ENCODE results near the gene HMGXB3. TPM values are rescaled to one million over a fixed set of nuclear protein-coding genes. Genes with fewer than 3 reads are reported as not detected.

HMGXB3 gene
- total RNA-seq, 1 donor from 2014 or later, result 40.5 TPM

GRCh38 chr5:149961957-149962409 is 38.6 kb upstream of the HMGXB3 start:
- peak overlapping the region; percentile 95 for H3K4me3 Mint-ChIP-seq
- no peaks in the 10 kb centered on the region for H3K9me3 Mint-ChIP-seq
- H3K27me3 Mint-ChIP-seq, result no peaks in the 10 kb centered on the region
- H3K36me3 Mint-ChIP-seq, result no peaks in the 10 kb centered on the region
- TF ChIP-seq CTCF (conservative IDR thresholded peaks at IDR 0.05), result peak; percentile 71
- H3K27ac Mint-ChIP-seq, result no peak overlapping the region
- peaks cover 25% of the 10 kb centered on the region for H3K4me1 Mint-ChIP-seq (ENCODE audit: unreplicated experiment)
- DNase-seq (ENCODE audit: extremely low spot score, unreplicated experiment), result no peak

DNA sequence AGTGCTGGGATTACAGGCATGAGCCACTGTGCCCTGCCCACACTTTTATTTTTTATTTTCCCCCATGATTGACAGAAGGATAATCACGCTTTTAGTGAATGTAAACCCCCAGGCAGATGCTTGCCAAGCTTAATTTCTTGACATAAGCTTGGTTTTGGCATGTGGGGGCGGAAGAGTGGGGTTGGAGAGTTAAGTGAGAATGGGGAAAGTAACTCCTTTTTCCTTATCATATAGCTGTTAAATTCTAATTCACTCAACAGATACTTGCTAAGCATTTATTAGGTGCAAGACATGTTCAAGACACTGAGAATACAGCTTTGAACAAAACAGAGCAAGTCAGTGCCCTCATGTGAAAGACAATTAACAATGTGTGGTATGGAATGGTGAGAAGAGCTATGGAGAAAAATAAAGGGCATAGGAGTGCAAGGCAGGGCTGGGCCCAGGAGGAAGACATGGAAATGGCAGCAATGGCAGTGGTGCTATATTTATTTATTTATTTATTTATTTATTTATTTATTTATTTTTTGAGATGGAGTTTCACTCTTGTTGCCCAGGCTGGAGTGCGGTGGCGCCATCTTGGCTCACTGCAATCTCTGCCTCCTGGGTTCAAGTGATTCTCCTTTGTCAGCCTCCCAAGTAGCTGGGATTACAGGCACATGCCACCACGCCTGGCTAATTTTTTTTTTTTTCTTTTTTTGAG is 37.8 kb upstream of the HMGXB3 start:
- Mint-ChIP-seq H3K4me1 (ENCODE audit: unreplicated experiment) (peaks cover 25% of the 10 kb centered on the region), H3K9me3 (no peaks in the 10 kb centered on the region), H3K4me3 (peak overlapping the region; percentile 36)

DNA sequence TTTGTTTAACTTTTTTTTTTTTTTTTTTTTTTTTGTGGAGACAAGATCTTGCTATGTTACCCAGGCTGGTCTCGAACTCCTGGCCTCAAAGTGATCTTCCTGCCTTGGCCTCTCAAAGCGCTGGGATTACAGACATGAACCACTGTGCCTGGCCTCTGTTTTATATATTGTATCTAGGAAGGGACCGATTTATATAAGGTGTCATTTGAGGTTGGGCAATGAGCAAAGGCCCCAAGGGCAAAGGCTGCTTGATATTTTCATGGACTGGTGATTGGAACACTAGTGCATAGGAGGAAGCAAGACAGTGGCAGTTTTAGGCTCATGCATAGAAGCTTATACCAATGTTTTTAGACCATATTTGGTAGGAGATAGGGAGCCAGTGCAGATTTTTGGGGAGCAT is 36.8 kb upstream of the HMGXB3 start:
- H3K4me3 Mint-ChIP-seq, result no peak overlapping the region
- peaks cover 25% of the 10 kb centered on the region for H3K4me1 Mint-ChIP-seq (ENCODE audit: unreplicated experiment)
- H3K27me3 Mint-ChIP-seq, result no peaks in the 10 kb centered on the region
- TF ChIP-seq CTCF (conservative IDR thresholded peaks at IDR 0.05), result no peak
- H3K27ac Mint-ChIP-seq, result no peak overlapping the region
- no peak for DNase-seq (ENCODE audit: extremely low spot score, unreplicated experiment)
- no peaks in the 10 kb centered on the region for H3K36me3 Mint-ChIP-seq
- H3K9me3 Mint-ChIP-seq, result no peaks in the 10 kb centered on the region

More for the DNA sequence above, 37.8 kb upstream of the HMGXB3 start:
- Mint-ChIP-seq H3K27me3 (no peaks in the 10 kb centered on the region), H3K27ac (no peak overlapping the region), H3K36me3 (no peaks in the 10 kb centered on the region)
- no peak for DNase-seq (ENCODE audit: extremely low spot score, unreplicated experiment)
- TF ChIP-seq CTCF (conservative IDR thresholded peaks at IDR 0.05), result no peak

DNA sequence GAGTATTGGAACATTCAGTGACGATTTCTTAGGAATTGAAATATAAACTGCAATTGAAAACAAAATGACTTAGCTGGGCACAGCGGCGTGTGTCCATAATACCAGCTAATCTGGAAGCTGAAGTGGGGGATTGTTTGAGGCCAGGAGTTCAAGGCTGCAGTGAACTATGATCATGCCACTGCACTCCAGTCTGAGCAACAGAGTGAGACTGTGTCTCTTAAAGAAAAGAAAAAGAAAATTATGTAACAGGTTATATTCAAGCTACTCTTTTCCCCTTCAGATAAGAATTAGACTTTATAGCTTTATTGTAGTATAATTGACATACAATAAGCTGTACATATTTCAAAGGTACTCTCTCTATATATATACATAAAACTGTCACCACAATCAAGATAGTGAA is 33.6 kb upstream of the HMGXB3 start:
- Mint-ChIP-seq H3K4me1 (ENCODE audit: unreplicated experiment) (peaks cover 5% of the 10 kb centered on the region), H3K36me3 (no peaks in the 10 kb centered on the region), H3K4me3 (no peak overlapping the region), H3K9me3 (no peaks in the 10 kb centered on the region), H3K27ac (no peak overlapping the region), H3K27me3 (no peaks in the 10 kb centered on the region)
- TF ChIP-seq CTCF (conservative IDR thresholded peaks at IDR 0.05), result no peak
- DNase-seq (ENCODE audit: extremely low spot score, unreplicated experiment), result no peak

GRCh38 chr5:149969181-149969930 is 31.2 kb upstream of the HMGXB3 start:
- DNase-seq (ENCODE audit: extremely low spot score, unreplicated experiment), result no peak
- Mint-ChIP-seq H3K9me3 (no peaks in the 10 kb centered on the region), H3K4me3 (no peak overlapping the region), H3K36me3 (no peaks in the 10 kb centered on the region), H3K27me3 (no peaks in the 10 kb centered on the region), H3K27ac (no peak overlapping the region), H3K4me1 (ENCODE audit: unreplicated experiment) (no peaks in the 10 kb centered on the region)
- no peak for TF ChIP-seq CTCF (conservative IDR thresholded peaks at IDR 0.05)

All from type B pancreatic cell (in vitro differentiated cells).